Activated naive CD4-positive, alpha-beta T cell treated with anti-CD3 and anti-CD28 coated beads for 36 hours (primary cell): ENCODE results near the gene GPR78. TPM values are rescaled to one million over a fixed set of nuclear protein-coding genes. Genes with fewer than 3 reads are reported as not detected.

ENCODE experiments used
- CTCF ChIA-PET: fragments of 350-600 bp; sonication (Branson Sonifier 250); formaldehyde crosslinking; loops from one replicate; lab custom pipeline; 2021; ENCODE audit warnings: antibody characterized with exemption; lab: Charles Lee
- DNase-seq: peaks from one replicate; pipeline ENCODE4 v3.0.0-alpha.2; 2020
- H3K27ac Mint-ChIP-seq: one replicate; pipeline ENCODE4 v1.8.0; 2021; ENCODE audit warnings: mild to moderate bottlenecking, mixed read lengths
- H3K27me3 Mint-ChIP-seq: one replicate; pipeline ENCODE4 v1.8.0; 2021; ENCODE audit warnings: low read depth, mixed read lengths
- H3K36me3 Mint-ChIP-seq: one replicate; pipeline ENCODE4 v1.8.0; 2021; ENCODE audit warnings: low read depth, mixed read lengths
- H3K4me1 Mint-ChIP-seq: one replicate; pipeline ENCODE4 v1.8.0; 2021; ENCODE audit warnings: low read depth, mixed read lengths
- H3K4me3 Mint-ChIP-seq: one replicate; pipeline ENCODE4 v1.8.0; 2021; ENCODE audit warnings: mild to moderate bottlenecking, moderate library complexity, mixed read lengths
- H3K9me3 Mint-ChIP-seq: one replicate; pipeline ENCODE4 v1.8.0; 2021; ENCODE audit warnings: mixed read lengths
- intact Hi-C: fragments of 100-400 bp; cut with micrococcal nuclease; formaldehyde crosslinking; loops from one replicate; pipeline ENCODE4 v1.15.1; 2023
- total RNA-seq, 2 experiments: library from RNA; stranded (reverse); gene quantifications; one replicate each; pipeline ENCODE4 v1.2.3, GENCODE V29; 2021

The GPR78 gene
- total RNA-seq, result not detected

GRCh38 chr4:8580321-8581093, at the start of gene GPR78:
Gene GPR78, plus strand, starts transcription at chr4:8580392. Its CDS starts 591 bp downstream, at chr4:8580983.
- Mint-ChIP-seq H3K4me1 (no peaks in the 10 kb centered on the region), H3K36me3 (no peaks in the 10 kb centered on the region), H3K4me3 (no peak within 1 kb of the TSS), H3K27me3 (peaks cover 24% of the 10 kb centered on the region), H3K9me3 (no peaks in the 10 kb centered on the region), H3K27ac (no peak within 1 kb of the TSS)
- intact Hi-C loops, result no loop called here
- CTCF ChIA-PET, result no interaction called here
- peak; percentile 61 for DNase-seq

- Mint-ChIP-seq H3K27me3 (peaks cover 13% of the 10 kb centered on the region), H3K4me3 (no peak overlapping the region), H3K4me1 (no peaks in the 10 kb centered on the region), H3K9me3 (peaks cover 9% of the 10 kb centered on the region), H3K27ac (no peak overlapping the region), H3K36me3 (peaks cover 1% of the 10 kb centered on the region)
- intact Hi-C loops, result no loop called here
- DNase-seq, result no peak
- CTCF ChIA-PET, result no interaction called here
These were observed 47.9 kb upstream of the GPR78 start for GRCh38 chr4:8532245-8532781.

GRCh38 chr4:8533274-8533865, 46.8 kb upstream of the GPR78 start:
- no peak for DNase-seq

GRCh38 chr4:8534129-8534528, 46.1 kb upstream of the GPR78 start:
- Mint-ChIP-seq H3K4me1 (no peaks in the 10 kb centered on the region), H3K27me3 (peaks cover 13% of the 10 kb centered on the region), H3K36me3 (peaks cover 1% of the 10 kb centered on the region), H3K27ac (no peak overlapping the region), H3K9me3 (peaks cover 9% of the 10 kb centered on the region), H3K4me3 (no peak overlapping the region)
- CTCF ChIA-PET, result no interaction called here
- intact Hi-C loops, result no loop called here
- DNase-seq, result no peak

More at GRCh38 chr4:8533274-8533865, 46.8 kb upstream of the GPR78 start:
- peaks cover 9% of the 10 kb centered on the region for H3K9me3 Mint-ChIP-seq
- intact Hi-C loops, result no loop called here
- CTCF ChIA-PET, result interaction anchor here (0.6 kb wide), 2 partner anchors 73 to 83 kb away, joined by 3 read pairs; no protein-coding TSS in a partner anchor
- H3K4me3 Mint-ChIP-seq, result no peak overlapping the region
- H3K27me3 Mint-ChIP-seq, result peaks cover 13% of the 10 kb centered on the region
- peaks cover 1% of the 10 kb centered on the region for H3K36me3 Mint-ChIP-seq
- H3K4me1 Mint-ChIP-seq, result no peaks in the 10 kb centered on the region
- H3K27ac Mint-ChIP-seq, result no peak overlapping the region

- Mint-ChIP-seq H3K4me3 (no peak overlapping the region), H3K9me3 (peaks cover 9% of the 10 kb centered on the region), H3K27me3 (peaks cover 13% of the 10 kb centered on the region), H3K4me1 (no peaks in the 10 kb centered on the region), H3K36me3 (peaks cover 1% of the 10 kb centered on the region), H3K27ac (no peak overlapping the region)
- CTCF ChIA-PET, result no interaction called here
- intact Hi-C loops, result no loop called here
- DNase-seq, result no peak
These were observed 45.6 kb upstream of the GPR78 start for GRCh38 chr4:8534611-8535010.

GRCh38 chr4:8536467-8536866, 43.7 kb upstream of the GPR78 start:
- CTCF ChIA-PET, result no interaction called here

GRCh38 chr4:8537041-8537461, 43.1 kb upstream of the GPR78 start:
- Mint-ChIP-seq H3K9me3 (peaks cover 9% of the 10 kb centered on the region), H3K4me3 (no peak overlapping the region), H3K4me1 (peaks cover 6% of the 10 kb centered on the region), H3K27me3 (peaks cover 8% of the 10 kb centered on the region), H3K36me3 (peaks cover 1% of the 10 kb centered on the region), H3K27ac (no peak overlapping the region)
- CTCF ChIA-PET, result no interaction called here
- intact Hi-C loops, result no loop called here
- no peak for DNase-seq

More at GRCh38 chr4:8536467-8536866, 43.7 kb upstream of the GPR78 start:
- intact Hi-C loops, result no loop called here
- H3K27me3 Mint-ChIP-seq, result peaks cover 13% of the 10 kb centered on the region
- DNase-seq, result no peak
- peaks cover 6% of the 10 kb centered on the region for H3K4me1 Mint-ChIP-seq
- H3K4me3 Mint-ChIP-seq, result no peak overlapping the region
- H3K36me3 Mint-ChIP-seq, result peaks cover 1% of the 10 kb centered on the region
- H3K9me3 Mint-ChIP-seq, result peaks cover 9% of the 10 kb centered on the region
- H3K27ac Mint-ChIP-seq, result no peak overlapping the region

GRCh38 chr4:8538076-8538702, 42.0 kb upstream of the GPR78 start:
- Mint-ChIP-seq H3K36me3 (peaks cover 1% of the 10 kb centered on the region), H3K27me3 (peaks cover 4% of the 10 kb centered on the region), H3K4me3 (no peak overlapping the region), H3K9me3 (peaks cover 9% of the 10 kb centered on the region), H3K4me1 (peaks cover 6% of the 10 kb centered on the region), H3K27ac (no peak overlapping the region)
- no peak for DNase-seq
- CTCF ChIA-PET, result interaction anchor here (0.7 kb wide), 1 partner anchor 272 kb away, joined by 7 read pairs; no protein-coding TSS in a partner anchor
- intact Hi-C loops, result no loop called here

GRCh38 chr4:8538703-8539567, 41.3 kb upstream of the GPR78 start:
- H3K4me3 Mint-ChIP-seq, result no peak overlapping the region
- DNase-seq, result no peak

GRCh38 chr4:8539661-8540060, 40.5 kb upstream of the GPR78 start:
- peak; percentile 13 for DNase-seq
- Mint-ChIP-seq H3K27ac (peak overlapping the region; percentile 46), H3K9me3 (peaks cover 6% of the 10 kb centered on the region), H3K27me3 (peaks cover 2% of the 10 kb centered on the region), H3K4me3 (no peak overlapping the region), H3K36me3 (peaks cover 1% of the 10 kb centered on the region), H3K4me1 (peaks cover 6% of the 10 kb centered on the region)
- CTCF ChIA-PET, result interaction anchor here (0.6 kb wide), 1 partner anchor 10 kb away, joined by 3 read pairs; no protein-coding TSS in a partner anchor
- intact Hi-C loops, result no loop called here

More at GRCh38 chr4:8538703-8539567, 41.3 kb upstream of the GPR78 start:
- Mint-ChIP-seq H3K27me3 (peaks cover 2% of the 10 kb centered on the region), H3K27ac (no peak overlapping the region), H3K36me3 (peaks cover 1% of the 10 kb centered on the region), H3K4me1 (peaks cover 6% of the 10 kb centered on the region), H3K9me3 (peaks cover 9% of the 10 kb centered on the region)
- intact Hi-C loops, result no loop called here
- CTCF ChIA-PET, result interaction anchor here (0.7 kb wide), 1 partner anchor 273 kb away, joined by 7 read pairs; no protein-coding TSS in a partner anchor

- peak overlapping the region; percentile 46 for H3K27ac Mint-ChIP-seq
- no peak overlapping the region for H3K4me3 Mint-ChIP-seq
- H3K9me3 Mint-ChIP-seq, result peaks cover 2% of the 10 kb centered on the region
- DNase-seq, result peak; percentile 18
- peaks cover 6% of the 10 kb centered on the region for H3K4me1 Mint-ChIP-seq
- intact Hi-C loops, result no loop called here
- peaks cover 2% of the 10 kb centered on the region for H3K27me3 Mint-ChIP-seq
- CTCF ChIA-PET, result interaction anchor here (0.6 kb wide), 1 partner anchor 11 kb away, joined by 3 read pairs; no protein-coding TSS in a partner anchor
- H3K36me3 Mint-ChIP-seq, result peaks cover 1% of the 10 kb centered on the region
These were observed 40.1 kb upstream of the GPR78 start for GRCh38 chr4:8540072-8540471.
